Kidney tubule cell (primary cell): ENCODE measurements around the gene KARS1.

Experiments used
- DNase-seq: peaks from one replicate; pipeline ENCODE4 v3.0.0-alpha.2; 2018; ENCODE audit warnings: low spot score

The KARS1 gene

DNA sequence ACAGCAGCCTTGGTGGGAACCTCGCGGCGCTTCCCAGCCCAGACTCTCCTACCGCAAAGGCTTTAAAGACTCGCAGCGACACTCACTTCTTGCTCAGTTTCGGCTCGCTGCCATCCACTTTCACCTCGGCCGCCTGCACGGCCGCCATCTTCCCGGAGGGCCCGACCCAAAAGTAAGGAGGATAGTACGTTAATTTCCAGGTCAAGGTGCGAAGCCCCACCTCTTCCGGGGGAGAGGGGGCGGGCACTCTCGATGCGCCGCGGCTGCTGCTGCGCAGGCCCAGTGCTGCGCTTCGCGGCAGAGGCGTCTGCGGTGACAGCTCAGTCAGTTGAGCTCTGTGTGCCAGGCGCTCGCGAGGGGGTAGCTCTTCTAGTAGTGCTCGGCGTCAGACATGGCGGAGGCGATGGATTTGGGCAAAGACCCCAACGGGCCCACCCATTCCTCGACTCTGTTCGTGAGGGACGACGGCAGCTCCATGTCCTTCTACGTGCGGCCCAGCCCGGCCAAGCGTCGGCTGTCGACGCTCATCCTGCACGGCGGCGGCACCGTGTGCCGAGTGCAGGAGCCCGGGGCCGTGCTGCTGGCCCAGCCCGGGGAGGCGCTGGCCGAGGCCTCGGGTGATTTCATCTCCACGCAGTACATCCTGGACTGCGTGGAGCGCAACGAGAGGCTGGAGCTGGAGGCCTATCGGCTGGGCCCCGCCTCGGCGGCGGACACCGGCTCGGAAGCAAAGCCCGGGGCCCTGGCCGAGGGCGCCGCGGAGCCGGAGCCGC, at the start of gene KARS1, which contains the start of gene TERF2IP:
Gene KARS1 (minus strand): TSS at position 174 of the 773 bp plus-strand sequence. CDS start 26 bp downstream, at position 148.
Gene TERF2IP (plus strand): TSS at position 282 of the 773 bp plus-strand sequence. CDS start 110 bp downstream, at position 392.
- peak; percentile 95 for DNase-seq

DNA sequence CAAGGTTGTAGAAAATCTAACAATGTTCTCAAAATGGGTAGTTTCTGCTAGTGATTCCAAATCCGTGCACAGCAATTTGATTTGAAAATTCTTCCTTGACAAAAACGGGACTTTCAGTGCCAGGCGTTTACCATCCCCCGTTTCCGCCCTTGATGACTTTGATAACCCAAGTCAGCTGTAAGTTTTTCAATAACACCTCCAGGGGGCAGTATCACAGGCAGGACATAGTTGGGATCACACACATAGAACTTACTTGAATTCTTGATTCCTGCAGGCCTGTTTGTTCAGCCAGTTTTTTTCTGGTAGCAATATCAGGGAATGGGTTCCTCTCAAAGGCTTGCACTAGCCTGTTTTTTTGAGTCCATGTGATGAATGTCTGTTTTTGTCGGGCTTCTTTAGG, 48.2 kb upstream of the KARS1 start:
- DNase-seq, result no peak

DNA sequence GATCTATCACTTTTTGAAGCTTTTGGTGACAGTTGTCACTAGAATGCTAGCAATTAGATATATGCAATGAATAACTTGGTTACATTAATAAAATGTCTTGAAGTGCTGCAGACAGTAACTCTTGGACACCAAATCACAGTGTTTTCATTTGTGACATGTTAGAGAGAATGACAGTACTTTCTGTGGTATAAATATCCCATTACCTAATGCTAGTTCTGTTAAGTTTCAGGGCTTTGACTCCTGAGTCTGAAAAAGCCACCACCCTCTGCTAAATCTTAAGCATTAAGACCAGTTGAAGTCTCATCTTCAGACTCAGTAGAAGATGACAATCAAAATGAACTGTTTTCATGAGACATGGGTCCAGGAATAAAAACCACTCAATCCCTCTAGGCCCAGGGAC, 39.9 kb upstream of the KARS1 start:
- DNase-seq, result no peak

DNA sequence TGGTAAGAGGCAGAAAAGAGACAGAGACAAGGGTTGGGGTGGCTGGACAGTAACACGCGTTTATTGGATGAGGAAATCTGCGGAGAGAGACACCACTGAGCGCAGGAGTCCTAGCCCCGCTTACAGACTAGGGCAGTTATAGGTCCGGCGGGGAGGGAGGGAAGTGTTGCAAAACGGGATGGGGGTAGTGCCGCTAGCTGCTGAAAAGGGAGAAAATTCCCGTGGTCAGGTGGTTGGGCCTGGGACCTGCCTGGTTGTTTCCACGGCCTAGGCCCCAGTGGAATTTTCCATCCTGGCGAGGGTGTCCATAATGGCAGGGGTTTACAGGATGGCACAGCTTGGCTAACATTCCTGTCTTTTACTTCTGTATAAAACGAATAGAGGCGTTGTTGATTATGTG, 34.8 kb upstream of the KARS1 start:
- no peak for DNase-seq

DNA sequence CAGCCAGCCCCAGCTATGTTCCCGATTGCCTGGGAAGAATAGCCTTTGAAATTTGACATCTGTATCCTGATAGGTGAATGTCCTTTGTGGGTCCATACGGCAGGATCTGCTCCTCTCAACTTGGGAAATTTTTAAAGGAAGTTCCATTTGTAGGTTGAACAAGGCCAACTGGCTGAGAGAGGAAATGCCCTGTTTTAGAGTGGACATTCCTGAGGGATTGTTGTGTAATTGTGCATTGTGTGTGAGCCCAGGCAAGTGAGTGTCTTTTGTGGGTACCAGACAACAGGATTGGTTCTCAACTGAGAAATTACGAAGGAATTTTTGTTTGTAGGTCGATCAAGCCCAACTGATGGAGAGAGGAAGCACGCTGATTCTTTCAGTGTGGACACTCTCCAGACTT, 31.9 kb upstream of the KARS1 start:
- DNase-seq, result no peak

DNA sequence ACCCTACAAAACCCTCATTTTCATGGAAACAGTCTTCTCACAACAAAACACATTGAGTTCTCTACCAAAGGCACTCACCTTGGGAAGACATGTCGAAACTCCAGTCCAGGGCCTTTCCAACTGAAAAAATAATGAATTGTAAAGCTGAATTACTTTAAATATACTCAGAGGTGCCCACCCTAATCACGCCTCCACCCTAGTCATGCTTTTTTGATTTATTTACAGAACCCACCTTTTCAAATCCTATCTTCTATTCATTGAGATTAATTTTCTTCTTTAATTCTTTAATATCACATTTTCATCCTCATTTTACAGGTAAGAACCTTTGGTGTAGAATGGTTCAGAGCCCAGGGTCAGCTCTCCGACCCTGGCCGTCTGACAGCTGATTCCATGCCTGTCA, 29.4 kb upstream of the KARS1 start, which contains the start of gene CPHXL2:
Gene CPHXL2 (minus strand): TSS at position 101 of the 400 bp plus-strand sequence. CDS start 10 bp downstream, at position 91.
- no peak for DNase-seq

DNA sequence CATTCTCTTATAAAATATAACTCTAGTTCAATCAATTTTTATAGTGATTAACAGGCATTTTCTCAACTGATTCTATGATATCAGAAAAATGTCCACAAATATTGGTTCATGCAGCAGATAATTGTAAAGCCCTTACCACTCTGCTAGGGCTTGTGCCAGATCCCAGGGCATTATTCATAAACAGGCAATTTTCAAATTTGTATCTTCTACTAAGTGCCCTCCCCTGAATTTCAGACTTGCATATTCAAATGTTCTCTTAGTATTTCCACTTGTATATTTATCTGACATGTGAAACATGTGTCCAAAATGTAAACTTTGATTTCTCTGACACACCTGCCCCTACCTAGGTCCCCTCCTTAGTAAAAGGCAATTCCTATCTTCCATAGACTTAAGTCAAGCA, 20.0 kb upstream of the KARS1 start:
- DNase-seq, result no peak

DNA sequence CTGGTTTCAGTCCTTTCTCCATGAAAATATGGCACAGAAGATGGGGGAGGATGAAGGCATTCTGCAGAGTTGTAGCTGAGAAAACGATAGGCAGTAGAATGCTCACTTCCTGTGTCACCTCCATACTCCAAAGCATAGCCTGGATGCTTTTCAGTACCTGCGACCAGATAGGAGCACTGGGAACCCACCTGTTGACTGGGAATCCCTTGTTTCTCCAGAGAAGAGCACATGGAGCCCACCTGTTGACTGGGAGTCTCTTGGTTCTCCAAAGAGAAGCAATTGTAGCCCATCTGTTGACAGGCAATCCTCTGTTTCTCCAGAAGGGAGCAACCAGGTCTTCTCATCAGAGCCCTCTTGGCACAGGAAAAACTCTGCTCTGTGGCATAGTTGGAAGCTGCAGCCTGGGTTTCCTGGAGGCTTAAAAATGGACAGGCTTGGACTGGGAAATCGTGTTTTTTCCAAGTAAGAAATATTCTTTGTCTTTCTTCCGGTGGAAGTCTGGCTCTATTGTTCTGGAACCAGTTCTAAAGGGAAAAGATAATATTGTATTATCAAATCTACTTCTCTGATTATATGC, 13.3 kb upstream of the KARS1 start:
- no peak for DNase-seq

DNA sequence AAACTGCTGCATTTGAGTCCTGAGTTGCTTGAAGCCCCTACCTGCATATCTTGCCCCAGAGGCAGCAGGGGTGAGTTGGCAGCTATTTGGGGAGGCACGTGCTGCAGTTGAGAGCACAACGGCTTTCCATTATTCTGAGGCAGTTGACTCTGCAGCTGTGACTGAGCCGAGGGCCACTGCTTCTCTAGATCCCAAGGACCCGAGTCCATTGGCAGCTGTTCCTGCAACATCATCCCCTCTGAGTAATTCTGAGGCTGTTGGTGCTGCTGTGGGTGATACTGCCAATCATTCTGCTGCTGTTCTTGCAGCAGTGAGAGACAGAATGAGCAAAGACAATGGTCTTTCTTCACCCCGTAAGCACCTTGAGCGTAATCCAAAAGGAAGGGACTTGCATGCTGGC, 12.9 kb upstream of the KARS1 start:
- no peak for DNase-seq

DNA sequence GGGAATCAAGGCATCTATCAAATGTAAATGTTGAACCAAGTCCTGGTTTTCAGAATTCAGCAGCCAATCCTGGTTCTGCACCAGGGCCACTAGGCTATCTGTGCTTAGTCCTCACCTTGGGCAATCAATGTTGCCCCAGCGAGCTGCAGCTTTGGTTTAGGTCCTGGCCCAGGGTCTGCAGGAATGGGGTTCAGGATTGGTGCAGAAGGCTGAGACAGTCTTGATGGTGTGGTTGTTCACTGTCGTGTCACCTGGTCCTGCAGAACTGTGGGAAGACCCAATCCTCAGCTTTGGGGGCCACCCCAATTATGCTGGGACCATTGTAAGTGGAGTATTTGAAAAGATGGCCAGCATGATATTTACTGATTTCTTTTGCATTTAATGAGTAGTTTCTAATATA, 10.7 kb upstream of the KARS1 start:
- DNase-seq, result no peak

DNA sequence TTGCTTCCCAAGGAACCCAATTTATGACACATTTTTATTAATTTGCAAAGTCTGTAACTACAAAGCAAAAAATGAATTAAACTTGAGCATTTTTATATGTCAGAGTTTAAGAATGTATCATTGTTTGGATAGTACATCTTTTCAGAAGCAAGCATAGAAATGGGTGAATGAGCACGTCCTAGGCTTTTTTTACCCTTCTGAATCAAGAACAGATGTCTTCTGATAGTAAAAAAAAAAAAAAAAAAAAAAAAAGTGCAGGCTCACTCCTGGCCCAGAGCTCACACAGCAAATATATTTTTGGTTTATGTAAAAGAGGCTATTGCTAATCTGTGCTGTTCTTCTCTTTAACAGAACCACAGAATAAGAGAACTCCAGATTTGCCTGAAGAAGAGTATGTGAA, 6.5 kb upstream of the KARS1 start:
- no peak for DNase-seq

DNA sequence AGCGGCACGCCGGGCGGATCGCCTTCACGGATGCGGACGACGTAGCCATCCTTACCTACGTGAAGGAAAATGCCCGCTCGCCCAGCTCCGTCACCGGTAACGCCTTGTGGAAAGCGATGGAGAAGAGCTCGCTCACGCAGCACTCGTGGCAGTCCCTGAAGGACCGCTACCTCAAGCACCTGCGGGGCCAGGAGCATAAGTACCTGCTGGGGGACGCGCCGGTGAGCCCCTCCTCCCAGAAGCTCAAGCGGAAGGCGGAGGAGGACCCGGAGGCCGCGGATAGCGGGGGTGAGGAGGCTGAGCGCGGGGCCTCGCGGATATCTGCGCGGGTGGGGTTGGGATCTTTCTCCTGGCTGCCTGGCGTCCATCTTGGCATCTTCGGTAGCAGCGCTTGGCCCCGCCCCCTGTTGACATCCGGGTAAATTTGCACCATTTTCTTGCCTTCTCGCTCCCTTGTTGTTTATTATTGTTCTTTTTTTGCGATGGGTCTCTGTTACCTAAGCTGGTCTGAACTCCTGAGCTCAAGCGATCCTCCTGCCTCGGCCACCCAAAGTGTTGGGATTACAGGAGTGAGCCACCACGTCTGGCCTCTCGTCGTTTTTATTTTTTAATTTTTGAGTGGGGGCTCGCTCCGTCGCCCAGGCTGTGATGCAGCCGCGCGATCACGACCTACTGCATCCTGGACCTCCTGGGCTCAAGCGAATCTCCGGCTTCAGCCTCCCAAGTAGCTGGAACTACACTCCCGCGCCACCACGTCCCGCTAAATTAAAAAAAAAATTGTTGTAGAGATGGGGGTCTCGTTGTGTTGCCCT, 1.0 kb upstream of the KARS1 start:
- peak; percentile 69 for DNase-seq

DNA sequence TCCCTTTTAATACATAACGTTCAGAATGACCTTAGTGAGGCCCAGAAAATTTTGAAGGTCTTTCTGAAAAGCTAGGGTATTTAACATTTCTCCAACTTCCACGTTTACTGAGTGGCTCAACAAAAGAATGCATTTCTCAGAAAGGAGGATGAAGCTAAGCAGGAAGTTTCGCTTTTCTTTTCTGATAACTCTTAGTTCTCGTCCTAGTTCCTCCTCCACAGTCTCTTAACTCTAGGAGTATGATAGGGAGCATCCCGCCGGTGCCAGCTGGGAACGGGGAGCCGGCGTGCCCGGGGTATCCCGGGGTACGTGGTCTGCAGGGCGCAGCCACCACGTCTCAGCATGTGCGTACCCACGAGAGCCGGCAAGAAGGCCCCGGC, 363 bp downstream of the KARS1 start:
- no peak for DNase-seq

DNA sequence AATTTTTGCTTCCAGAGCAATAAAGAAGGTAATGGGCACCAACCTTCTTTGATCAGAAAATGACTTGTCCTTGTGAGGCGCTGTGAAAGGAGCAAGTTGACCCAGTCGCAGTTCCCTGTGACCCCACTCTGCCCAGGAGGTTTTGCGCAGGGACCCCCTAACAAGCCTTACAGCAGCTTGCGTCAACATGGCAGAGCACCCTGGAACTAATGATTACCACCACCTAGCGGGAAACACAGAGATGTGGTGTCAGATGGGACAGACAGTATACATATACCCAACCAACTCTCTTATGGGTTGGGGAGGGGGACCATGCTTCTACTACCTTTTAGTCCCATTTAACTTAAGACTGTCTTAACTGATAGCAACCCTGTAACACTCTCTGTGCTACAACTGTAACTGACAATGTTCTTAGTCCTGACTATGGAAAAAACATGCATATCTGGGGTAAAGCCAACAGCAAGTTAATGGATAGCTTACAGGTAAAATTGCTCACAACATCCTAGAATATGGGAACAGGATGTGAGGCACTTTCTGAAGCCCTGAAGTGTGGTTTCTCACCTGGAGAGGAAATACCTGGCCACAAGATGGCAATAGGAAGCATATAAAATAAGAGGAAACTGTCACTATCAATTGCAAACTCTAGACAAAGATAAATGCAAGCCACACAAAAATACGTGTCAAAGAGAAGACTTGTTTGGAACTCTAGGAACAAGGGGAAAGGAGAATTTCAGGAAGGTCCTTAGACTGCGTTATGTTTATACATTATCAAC, 3.0 kb downstream of the KARS1 start:
- DNase-seq, result peak; percentile 72

DNA sequence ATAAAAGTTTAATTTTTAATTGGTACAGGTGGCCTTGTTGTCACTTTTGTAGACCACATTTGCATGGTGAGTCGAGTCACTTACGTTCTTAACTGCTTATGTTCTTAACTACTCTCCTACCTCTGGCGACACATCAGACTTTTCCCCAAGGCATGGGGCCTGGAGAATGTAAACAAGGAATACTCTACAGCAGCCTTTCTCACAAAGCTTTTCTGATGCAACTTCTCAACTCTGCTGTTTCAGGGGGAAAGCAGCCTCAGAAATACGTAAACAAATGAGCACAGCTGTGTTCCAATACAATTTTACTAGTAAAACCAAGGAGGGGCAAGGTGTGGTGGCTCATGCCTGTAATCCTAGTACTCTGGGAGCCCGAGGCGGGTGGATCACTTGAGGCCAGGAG, 6.9 kb downstream of the KARS1 start:
- no peak for DNase-seq

DNA sequence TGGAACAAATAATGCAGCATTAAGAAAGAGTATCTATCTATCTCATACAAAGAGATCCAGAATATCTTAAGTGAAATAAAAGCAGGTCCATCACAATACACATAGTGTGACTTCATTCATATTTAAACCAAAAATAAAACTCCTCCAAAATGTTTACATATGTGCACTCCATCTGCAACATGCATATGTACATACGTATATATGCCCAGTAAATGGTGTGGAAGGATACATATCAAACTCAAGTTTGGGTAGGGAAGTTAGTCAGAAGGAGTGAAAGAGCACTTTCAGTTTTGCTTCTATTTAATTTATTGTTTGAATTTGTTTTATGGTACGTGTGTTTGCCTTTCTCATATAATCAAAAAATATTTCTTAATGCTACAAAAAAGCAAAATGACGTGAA, 12.4 kb downstream of the KARS1 start:
- no peak for DNase-seq

DNA sequence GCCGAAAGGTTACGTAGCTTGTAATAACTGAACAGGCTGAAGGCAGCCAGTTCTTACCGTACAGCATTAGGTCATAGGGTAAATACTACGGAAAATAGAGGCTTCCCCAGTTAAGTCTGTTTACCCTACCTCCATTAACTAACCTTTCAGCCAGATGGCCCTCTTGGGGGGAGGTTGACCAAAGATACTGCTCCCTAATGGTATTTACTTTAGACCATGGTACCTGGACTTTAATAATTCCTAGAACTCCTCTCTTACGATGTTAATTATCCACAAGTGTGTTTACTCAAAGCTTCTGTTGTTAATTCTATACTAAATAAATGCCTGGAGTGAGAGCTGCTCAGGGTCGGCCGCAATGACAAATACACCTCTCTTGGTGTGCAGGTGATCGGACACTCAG, 14.6 kb downstream of the KARS1 start:
- no peak for DNase-seq

DNA sequence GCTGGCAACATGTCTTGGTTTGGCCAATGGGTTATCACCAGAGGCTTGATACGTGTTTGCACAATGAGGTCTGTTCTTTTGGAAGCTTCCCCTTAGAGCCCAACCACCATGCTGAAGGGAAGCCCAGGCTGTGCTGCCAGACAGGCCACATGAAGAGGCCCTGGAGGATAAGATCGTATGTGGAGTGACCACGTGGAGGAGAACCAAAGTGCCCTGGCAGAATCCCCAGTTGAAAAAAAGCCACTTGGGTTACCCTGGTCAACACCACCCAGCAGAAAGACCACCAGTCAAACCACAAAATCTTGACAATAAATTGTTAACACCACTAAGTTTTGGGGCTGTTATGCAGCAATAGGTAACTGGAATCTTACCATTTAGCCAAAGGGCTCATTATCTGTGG, 17.4 kb downstream of the KARS1 start:
- no peak for DNase-seq

DNA sequence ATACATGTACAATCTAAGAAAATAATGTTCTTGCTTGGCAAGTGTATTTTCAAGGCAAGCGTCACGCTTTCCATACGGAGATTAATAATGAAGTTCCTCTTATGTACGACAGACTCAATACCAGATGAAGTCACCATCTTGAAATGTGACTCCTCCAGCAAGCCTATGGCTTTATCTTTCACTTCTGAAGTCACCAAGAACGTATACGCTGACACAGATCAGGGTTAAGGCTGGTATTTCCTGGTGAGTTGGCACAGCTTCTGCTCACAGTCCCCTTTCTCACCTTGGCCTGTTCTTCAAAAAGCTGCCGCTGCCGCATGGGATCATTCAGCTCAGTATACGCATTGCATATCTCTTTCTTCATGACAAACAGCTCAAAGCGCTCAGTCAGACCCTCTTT, 18.3 kb downstream of the KARS1 start:
- no peak for DNase-seq

DNA sequence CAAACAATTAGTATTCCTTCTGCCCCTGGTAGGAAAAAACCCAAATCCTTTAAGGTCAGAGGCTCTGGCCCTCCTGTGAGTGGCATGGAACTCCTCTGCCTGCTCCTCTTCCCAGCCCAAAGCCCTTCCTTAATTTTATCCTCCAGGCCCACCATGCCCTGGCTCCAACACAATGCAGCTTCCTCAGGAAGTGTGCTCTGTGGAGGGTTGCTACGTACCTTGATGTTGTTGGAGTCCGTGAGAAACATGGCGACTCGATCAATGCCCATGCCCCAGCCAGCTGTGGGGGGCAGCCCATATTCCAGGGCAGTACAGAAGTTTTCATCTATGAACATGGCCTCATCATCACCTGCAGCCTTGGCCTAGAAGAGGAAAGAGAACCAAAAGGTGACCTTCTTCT, 19.1 kb downstream of the KARS1 start:
- no peak for DNase-seq

DNA sequence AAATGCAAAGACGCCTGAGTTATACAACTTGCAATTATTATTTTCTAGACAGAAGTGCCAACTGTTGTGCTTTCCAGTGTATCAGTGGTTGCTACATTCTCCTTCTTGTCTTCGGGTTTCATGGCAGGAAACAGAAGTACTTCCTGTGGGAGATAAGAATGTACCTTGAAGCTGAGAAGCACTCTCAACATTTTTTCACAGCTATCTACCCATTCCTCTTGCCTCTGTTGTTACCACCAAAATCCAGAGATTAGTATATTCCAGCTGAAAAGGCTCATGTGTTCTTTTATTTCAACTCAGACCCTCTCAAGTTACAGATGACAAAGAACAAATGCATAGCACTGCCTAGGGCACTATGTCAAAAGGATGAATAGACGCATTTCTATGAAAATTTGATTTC, 19.6 kb downstream of the KARS1 start:
- no peak for DNase-seq

DNA sequence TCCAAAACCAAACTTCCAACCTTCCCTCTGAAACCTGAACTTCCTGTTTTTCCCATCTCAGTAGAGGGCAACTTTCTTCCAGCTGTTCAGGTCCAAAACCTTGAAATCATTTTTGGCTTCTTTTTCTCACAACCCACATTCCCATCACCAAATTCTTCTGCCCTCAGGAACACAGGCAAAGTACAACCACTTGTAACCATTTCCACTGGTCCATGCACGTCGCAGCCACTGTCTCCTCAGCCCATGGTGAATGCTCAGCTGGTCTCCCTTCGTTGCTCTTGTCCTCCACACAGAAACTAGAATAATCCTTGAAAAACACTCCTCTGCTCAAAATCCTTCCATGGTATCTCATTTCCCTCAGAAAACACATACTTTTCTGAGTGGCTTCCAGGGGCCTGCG, 20.7 kb downstream of the KARS1 start:
- no peak for DNase-seq
